H1 (cell line): ENCODE data around the gene MAP2K1. TPM values are rescaled to one million over a fixed set of nuclear protein-coding genes. Genes with fewer than 3 reads are reported as not detected.

Experiments
- ASH2L ChIP-seq: fragments of 200-600, 300-600 bp; sonication (generic); IDR thresholded peaks from one replicate; pipeline ENCODE4 v1.7.1; 2017; ENCODE audit warnings: low read length
- MAX ChIP-seq: IDR thresholded peaks from 2 replicates; pipeline ENCODE4 v1.6.1; 2012; ENCODE audit warnings: inconsistent platforms
- TAF7 ChIP-seq: optimal IDR thresholded peaks from 2 replicates; pipeline ENCODE3; 2011; ENCODE audit warnings: low read depth, mild to moderate bottlenecking, inconsistent platforms, low read length, moderate library complexity, borderline replicate concordance
- TEAD4 ChIP-seq: IDR thresholded peaks from 2 replicates; pipeline ENCODE4 v1.6.1; 2012; ENCODE audit warnings: low read depth, low read length, inconsistent platforms, mixed read lengths
- ZNF274 ChIP-seq: IDR thresholded peaks from 2 replicates; pipeline ENCODE4 v1.7.0; 2012; ENCODE audit warnings: low read length, borderline replicate concordance; ENCODE audit errors: extremely low read depth
- polyA plus RNA-seq, 7 experiments: library from polyadenylated mRNA; depleted of rRNA in 3 of 7; stranded (reverse) in 5 of 7; unstranded in 2 of 7; fragments of >200 nt in 5 of 7; fragments of 200-250 nt in 2 of 7; gene quantifications; 1 replicate in 5 of 7; 2 replicates in 1 of 7; 4 replicates in 1 of 7; pipeline versions ENCODE4 v1.2.1 to v1.2.3, GENCODE V29; 2011 to 2013; ENCODE audit warnings: missing spikeins in 2 of 7, mixed read lengths in 2 of 7
- total RNA-seq: library from RNA; stranded (reverse); fragmentation: NEBNext Ultra II Directional; extraction: Animal tissue kit (Norgen Biotek cat#: 25700); gene quantifications from 2 replicates; pipeline ENCODE4 v1.2.1, GENCODE V29; 2021

Gene MAP2K1
- total and polyA plus RNA-seq, 2 of the 8 experiments (the other 6 are each of a cell fraction or from before 2014, with no cell fraction given): 54.7 to 78.2 TPM

DNA sequence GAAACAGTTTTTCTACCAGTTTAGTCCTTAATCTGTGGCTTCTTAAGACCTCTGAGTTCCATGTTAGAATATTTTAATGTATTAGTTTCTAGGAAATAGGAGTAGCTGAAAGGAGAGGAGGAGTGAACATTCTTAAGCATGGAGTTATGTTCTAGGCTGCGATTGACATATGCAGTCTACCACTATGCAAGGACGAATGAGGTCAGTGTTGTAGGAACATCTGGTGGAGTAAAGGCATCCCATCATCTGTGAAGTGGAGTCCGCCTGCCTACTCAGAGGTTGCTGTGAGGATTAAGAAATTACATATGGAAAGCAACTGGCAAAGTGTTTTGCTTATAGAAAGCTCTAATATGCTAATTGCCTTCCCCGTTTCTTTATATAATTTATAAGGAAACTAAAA is 65.7 kb downstream of the MAP2K1 start (continued):
- TF ChIP-seq MAX (no peak), ZNF274 (no peak), TAF7 (no peak), TEAD4 (no peak), ASH2L (no peak)
- TF ChIP-seq, all 59 proteins: peak for 0
